Peyer's patch (tissue), 4 donors: ENCODE data around the gene POLE3. TPM values are rescaled to one million over a fixed set of nuclear protein-coding genes. Genes with fewer than 3 reads are reported as not detected.

Source experiments
- DNase-seq, 3 donors: peaks; one replicate each; pipeline ENCODE4 v3.0.0-alpha.2; 2017 to 2019
- H3K27ac ChIP-seq, 4 donors: fragments of 200-600 bp; sonication (generic); one replicate each; pipeline ENCODE4 v1.5.1; 2016 to 2019
- H3K27me3 ChIP-seq, 2 donors: fragments of 200-600 bp; sonication (generic); one replicate each; pipeline ENCODE4 v1.5.1; 2019
- H3K36me3 ChIP-seq, 3 donors: fragments of 200-600 bp; sonication (generic); one replicate each; pipeline ENCODE4 v1.5.1; 2016 to 2019
- H3K4me1 ChIP-seq, 4 donors: fragments of 200-600 bp; sonication (generic); one replicate each; pipeline ENCODE4 v1.5.1; 2016 to 2019
- H3K4me3 ChIP-seq, 4 donors: fragments of 200-600 bp; sonication (generic); 1 replicate in 3 of 4; 2 replicates in 1 of 4; pipeline ENCODE4 v1.5.1; 2016 to 2019; ENCODE audit warnings: mild to moderate bottlenecking in 1 of 4
- H3K9me3 ChIP-seq, 4 donors: fragments of 200-600 bp; sonication (generic); one replicate each; pipeline ENCODE4 v1.5.1; 2016 to 2019; ENCODE audit warnings: mild to moderate bottlenecking in 1 of 4
- POLR2A ChIP-seq, 2 donors: fragments of 450-650 bp; IDR thresholded peaks; one replicate each; pipeline ENCODE4 v1.5.1; 2017; ENCODE audit warnings: antibody characterized with exemption in 2 of 2, mild to moderate bottlenecking in 2 of 2, moderate library complexity in 2 of 2
- total RNA-seq, 4 donors: library from RNA; depleted of rRNA; stranded (reverse); fragments of >200 nt; gene quantifications; one replicate each; pipeline ENCODE4 v1.1.0, GENCODE V29; 2016
- TF ChIP-seq, protein P1 (sequence below), 6 experiments: fragments of 450-650 bp in 4 of 6; fragments of 200-600 bp in 2 of 6; sonication (generic) in 1 of 6; IDR thresholded peaks; one replicate each; pipeline ENCODE4 v1.5.1; 2017 to 2019; ENCODE audit warnings: antibody characterized with exemption in 6 of 6, mild to moderate bottlenecking in 3 of 6, moderate library complexity in 1 of 6

Gene POLE3
- total RNA-seq, 4 donors from 2014 or later, result 13.8 to 56.9 (median 16.4) TPM

DNA sequence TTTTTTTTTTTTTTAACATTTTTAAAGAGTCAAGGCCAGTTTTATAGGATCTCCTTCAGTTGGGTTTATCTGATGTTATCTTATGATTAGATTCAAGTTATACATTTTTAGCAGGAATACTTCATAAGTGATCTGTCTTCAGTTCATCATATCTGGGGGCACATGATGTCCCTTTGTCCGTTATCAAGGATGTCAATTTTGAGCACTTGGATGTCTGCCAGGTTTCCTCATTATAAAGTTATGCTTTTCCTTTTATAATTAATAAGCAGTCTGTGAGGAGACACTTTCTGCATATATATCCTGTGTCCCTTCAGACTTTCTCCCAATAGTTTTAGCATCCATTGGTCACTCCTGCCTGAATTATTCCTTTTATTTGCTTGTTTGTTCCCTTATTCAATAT is 45.5 kb downstream of the POLE3 start:
- no peak for DNase-seq
- no peaks in the 10 kb centered on the region for H3K36me3 ChIP-seq
- H3K9me3 ChIP-seq, result no peaks in the 10 kb centered on the region
- TF ChIP-seq, protein P1, sequence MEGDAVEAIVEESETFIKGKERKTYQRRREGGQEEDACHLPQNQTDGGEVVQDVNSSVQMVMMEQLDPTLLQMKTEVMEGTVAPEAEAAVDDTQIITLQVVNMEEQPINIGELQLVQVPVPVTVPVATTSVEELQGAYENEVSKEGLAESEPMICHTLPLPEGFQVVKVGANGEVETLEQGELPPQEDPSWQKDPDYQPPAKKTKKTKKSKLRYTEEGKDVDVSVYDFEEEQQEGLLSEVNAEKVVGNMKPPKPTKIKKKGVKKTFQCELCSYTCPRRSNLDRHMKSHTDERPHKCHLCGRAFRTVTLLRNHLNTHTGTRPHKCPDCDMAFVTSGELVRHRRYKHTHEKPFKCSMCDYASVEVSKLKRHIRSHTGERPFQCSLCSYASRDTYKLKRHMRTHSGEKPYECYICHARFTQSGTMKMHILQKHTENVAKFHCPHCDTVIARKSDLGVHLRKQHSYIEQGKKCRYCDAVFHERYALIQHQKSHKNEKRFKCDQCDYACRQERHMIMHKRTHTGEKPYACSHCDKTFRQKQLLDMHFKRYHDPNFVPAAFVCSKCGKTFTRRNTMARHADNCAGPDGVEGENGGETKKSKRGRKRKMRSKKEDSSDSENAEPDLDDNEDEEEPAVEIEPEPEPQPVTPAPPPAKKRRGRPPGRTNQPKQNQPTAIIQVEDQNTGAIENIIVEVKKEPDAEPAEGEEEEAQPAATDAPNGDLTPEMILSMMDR (IDR thresholded peaks at IDR 0.05), result no peak
- no peak for TF ChIP-seq POLR2A (IDR thresholded peaks at IDR 0.05)
- no peak overlapping the region for H3K27ac ChIP-seq
- H3K4me3 ChIP-seq, result no peak overlapping the region
- no peaks in the 10 kb centered on the region for H3K27me3 ChIP-seq
- H3K4me1 ChIP-seq, result no peaks in the 10 kb centered on the region

DNA sequence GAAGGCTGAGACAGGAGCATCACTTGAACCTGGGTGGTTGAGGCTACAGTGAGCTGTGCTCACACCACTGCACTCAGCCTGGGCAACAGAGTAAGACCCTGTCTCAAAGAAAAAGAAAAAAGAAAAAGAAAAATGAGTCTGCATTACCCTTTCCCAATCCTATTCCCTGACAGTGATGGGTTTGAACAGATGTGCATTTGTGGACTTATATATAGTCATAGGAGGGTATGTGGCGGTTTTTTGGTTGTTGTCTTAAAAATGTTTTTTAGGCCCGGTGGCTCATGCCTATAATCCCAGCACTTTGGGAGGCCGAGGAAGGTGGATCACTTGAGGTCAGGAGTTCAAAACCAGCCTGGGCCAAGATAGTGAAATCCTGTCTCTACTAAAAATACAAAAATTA is 47.1 kb downstream of the POLE3 start:
- no peak for TF ChIP-seq POLR2A (IDR thresholded peaks at IDR 0.05)
- TF ChIP-seq, protein P1 (IDR thresholded peaks at IDR 0.05), result no peak
- H3K9me3 ChIP-seq, result no peaks in the 10 kb centered on the region
- no peaks in the 10 kb centered on the region for H3K27me3 ChIP-seq
- no peak overlapping the region for H3K27ac ChIP-seq
- no peak for DNase-seq
- no peak overlapping the region for H3K4me3 ChIP-seq
- no peaks in the 10 kb centered on the region for H3K4me1 ChIP-seq
- no peaks in the 10 kb centered on the region for H3K36me3 ChIP-seq

DNA sequence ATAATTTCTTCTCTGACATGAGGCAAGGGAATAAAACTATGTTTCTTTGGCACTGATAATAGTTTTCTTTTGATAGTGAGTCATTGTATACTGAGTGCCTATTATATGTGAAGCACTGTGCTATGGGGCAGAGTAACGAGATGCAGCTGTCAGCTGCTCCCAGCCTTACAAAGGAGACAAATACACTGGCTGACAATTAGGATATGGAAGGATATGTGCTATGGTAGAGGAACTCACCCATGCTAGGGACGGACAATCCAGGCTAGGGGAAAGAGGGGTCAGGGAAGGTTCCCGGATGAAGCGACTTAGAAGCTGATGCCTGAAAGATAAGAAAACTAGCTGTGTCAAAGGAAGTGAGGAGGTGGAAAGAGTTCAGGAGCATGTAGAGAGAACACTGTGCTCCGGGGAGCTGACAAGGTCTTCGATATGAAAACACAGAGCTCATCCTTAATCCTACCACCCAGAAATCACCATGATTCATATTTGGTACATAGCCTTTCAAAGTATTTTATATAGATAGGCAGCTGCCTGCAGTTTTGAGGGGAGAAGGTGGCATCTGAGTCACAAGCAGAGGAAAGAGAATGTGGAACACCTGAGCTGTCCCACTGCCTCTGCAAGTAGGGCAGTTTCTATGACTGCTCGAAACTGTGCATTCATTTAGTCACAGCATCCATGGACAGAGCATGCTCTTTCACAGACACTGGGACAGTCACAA is 49.0 kb downstream of the POLE3 start:
- no peaks in the 10 kb centered on the region for H3K36me3 ChIP-seq
- no peak for DNase-seq
- no peak overlapping the region for H3K27ac ChIP-seq

DNA sequence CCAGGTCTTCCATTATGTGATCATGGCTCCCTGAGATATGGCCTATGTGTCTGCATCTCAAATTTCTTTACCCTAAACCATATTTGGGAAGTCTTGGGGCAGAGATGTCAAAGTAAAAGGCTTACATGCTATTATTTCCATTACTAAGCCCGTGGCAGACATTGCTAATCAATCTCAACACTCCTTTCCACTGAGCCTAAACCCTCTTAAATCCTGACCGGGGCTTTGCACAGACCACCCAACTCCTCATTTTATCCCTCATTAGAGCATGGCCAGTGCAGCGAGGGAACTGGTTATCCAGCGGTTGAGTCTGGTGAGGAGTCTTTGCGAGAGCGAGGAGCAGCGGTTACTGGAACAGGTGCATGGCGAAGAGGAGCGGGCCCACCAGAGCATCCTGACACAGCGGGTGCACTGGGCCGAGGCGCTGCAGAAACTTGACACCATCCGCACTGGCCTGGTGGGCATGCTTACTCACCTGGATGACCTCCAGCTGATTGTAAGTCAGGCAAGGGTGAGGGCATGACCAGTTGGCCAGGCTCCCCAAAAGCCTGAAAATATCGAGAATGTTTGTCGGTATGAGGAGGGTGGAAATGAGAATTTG is 50.1 kb downstream of the POLE3 start:
- Histone ChIP-seq H3K36me3 (no peaks in the 10 kb centered on the region), H3K27ac (no peak overlapping the region), H3K4me3 (no peak overlapping the region), H3K4me1 (no peaks in the 10 kb centered on the region), H3K27me3 (no peaks in the 10 kb centered on the region), H3K9me3 (no peaks in the 10 kb centered on the region)
- TF ChIP-seq POLR2A (IDR thresholded peaks at IDR 0.05), result no peak
- TF ChIP-seq, protein P1 (IDR thresholded peaks at IDR 0.05), result no peak
- DNase-seq, result peak in 1 of 3 donors; percentile 15

More for the DNA sequence above, 49.0 kb downstream of the POLE3 start:
- Histone ChIP-seq H3K9me3 (no peaks in the 10 kb centered on the region), H3K27me3 (no peaks in the 10 kb centered on the region), H3K4me1 (no peaks in the 10 kb centered on the region), H3K4me3 (no peak overlapping the region)
- TF ChIP-seq, protein P1 (IDR thresholded peaks at IDR 0.05), result no peak
- TF ChIP-seq POLR2A (IDR thresholded peaks at IDR 0.05), result no peak

DNA sequence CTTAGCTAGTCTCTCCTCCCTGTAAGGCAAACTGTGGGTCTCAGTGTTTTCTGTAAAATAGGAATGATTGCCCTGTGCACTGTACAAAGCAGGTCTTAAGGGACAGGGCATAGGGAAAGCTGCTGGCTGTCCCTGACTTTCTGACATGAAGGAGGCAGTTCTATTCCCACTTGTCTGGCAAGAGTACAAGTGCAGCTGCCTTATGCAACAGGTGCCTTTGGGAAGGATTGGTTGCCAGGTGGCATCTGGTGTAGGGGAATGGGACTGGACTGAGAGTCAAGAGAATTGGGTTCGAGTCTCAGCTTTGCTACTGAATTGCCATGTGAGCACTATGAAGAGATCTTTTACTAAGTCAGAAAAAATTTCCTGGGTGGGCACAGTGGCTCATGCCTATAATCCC is 51.1 kb downstream of the POLE3 start:
- H3K4me3 ChIP-seq, result no peak overlapping the region
- DNase-seq, result peak in 1 of 3 donors; percentile 19
- no peaks in the 10 kb centered on the region for H3K9me3 ChIP-seq
- H3K27me3 ChIP-seq, result no peaks in the 10 kb centered on the region
- no peaks in the 10 kb centered on the region for H3K36me3 ChIP-seq
- TF ChIP-seq POLR2A (IDR thresholded peaks at IDR 0.05), result no peak
- TF ChIP-seq, protein P1 (IDR thresholded peaks at IDR 0.05), result no peak
- no peaks in the 10 kb centered on the region for H3K4me1 ChIP-seq
- no peak overlapping the region for H3K27ac ChIP-seq

Other genes starting within 250 kb of the POLE3 start
- 10 to 100 TPM; 25.9 to 44.6 (median 32.5) TPM for gene FKBP15, start 189.4 kb downstream of the POLE3 start, total RNA-seq
- 10 to 100 TPM in 3 of 4 donors, 1 to 10 TPM in 1; 7.4 to 82.7 (median 50.6) TPM for gene SLC31A1, start 189.1 kb downstream of the POLE3 start, total RNA-seq
- 10 to 100 TPM; 13.6 to 28.4 (median 25.0) TPM for gene CDC26, start 135.1 kb downstream of the POLE3 start, total RNA-seq
- gene PRPF4, start 135.0 kb downstream of the POLE3 start, total RNA-seq, result 10 to 100 TPM; 11.4 to 33.0 (median 19.5) TPM
- under 1 TPM in 1 of 4 donors, not detected in 3; 0.35 TPM for gene RNF183, start 107.3 kb downstream of the POLE3 start, total RNA-seq
- 1 to 10 TPM in 3 of 4 donors, not detected in 1; 1.1 to 3.5 (median 2.5) TPM for gene WDR31, start 70.4 kb downstream of the POLE3 start, total RNA-seq
- gene BSPRY, start 61.1 kb downstream of the POLE3 start, total RNA-seq, result 10 to 100 TPM; 11.6 to 20.8 (median 15.8) TPM
- gene HDHD3, start 33.7 kb downstream of the POLE3 start, total RNA-seq, result 100 to 1,000 TPM in 3 of 4 donors, 10 to 100 TPM in 1; 56.1 to 258 (median 237) TPM
- 10 to 100 TPM; 44.6 to 81.4 (median 62.2) TPM for gene ALAD, start 9.4 kb downstream of the POLE3 start, total RNA-seq
- 1 to 10 TPM in 3 of 4 donors, not detected in 1; 1.1 to 5.0 (median 1.2) TPM for gene C9orf43, start 72 bp upstream of the POLE3 start, total RNA-seq
- gene RGS3, start 53.1 kb upstream of the POLE3 start, total RNA-seq, result 100 to 1,000 TPM in 2 of 4 donors, 10 to 100 TPM in 2; 55.3 to 113 (median 88.6) TPM